ENCODE results near the gene GNAL. TPM values are rescaled to one million over a fixed set of nuclear protein-coding genes. Genes with fewer than 3 reads are reported as not detected.

Gene GNAL
- total and polyA plus RNA-seq, 10 donors, result 0.74 to 5.7 (median 3.0) TPM

- peaks cover 0 to 13% (median 6%) of the 10 kb centered on the region in 6 donors for H3K4me1 ChIP-seq
- H3K36me3 ChIP-seq, result no peaks in the 10 kb centered on the region
- WGBS, 5 donors, result 72 to 82% (median 74%) methylated on average over 4 of the region's 4 CpGs
- no peak for TF ChIP-seq POLR2AphosphoS5 (IDR thresholded peaks at IDR 0.05)
- TF ChIP-seq CTCF (IDR thresholded peaks at IDR 0.05 in 8 of 11, conservative IDR thresholded peaks at IDR 0.05 in 3 of 11), result no peak
- no peak for TF ChIP-seq POLR2A (IDR thresholded peaks at IDR 0.05)
- H3K27me3 ChIP-seq (replicated peaks in 1 of 7), result no peaks in the 10 kb centered on the region
- intact Hi-C loops (cut with DNase I; ENCODE audit: low total_unique reads), result no loop called here
- no peak overlapping the region for H3K27ac ChIP-seq
- no peak overlapping the region for H3K4me3 ChIP-seq
- no peaks in the 10 kb centered on the region for H3K9me3 ChIP-seq
- no peak for DNase-seq
Measured at GRCh38 chr18:11845654-11846053, 156.6 kb downstream of the GNAL start.

- DNase-seq, result no peak
- intact Hi-C loops (cut with DNase I; ENCODE audit: low total_unique reads), result no loop called here
- Histone ChIP-seq H3K4me1 (peaks cover 7 to 26% (median 17%) of the 10 kb centered on the region in 6 donors), H3K27me3 (replicated peaks in 1 of 7) (no peaks in the 10 kb centered on the region), H3K4me3 (no peak overlapping the region), H3K36me3 (no peaks in the 10 kb centered on the region), H3K27ac (no peak overlapping the region), H3K9me3 (no peaks in the 10 kb centered on the region)
- WGBS, 5 donors, result 76 to 92% (median 87%) methylated on average over 4 of the region's 4 CpGs
- TF ChIP-seq POLR2A (IDR thresholded peaks at IDR 0.05) (no peak), CTCF (IDR thresholded peaks at IDR 0.05 in 8 of 11, conservative IDR thresholded peaks at IDR 0.05 in 3 of 11) (no peak), POLR2AphosphoS5 (IDR thresholded peaks at IDR 0.05) (no peak)
Measured at GRCh38 chr18:11847811-11848210, 158.7 kb downstream of the GNAL start.

- peaks cover 18 to 41% (median 31%) of the 10 kb centered on the region in 6 donors for H3K4me1 ChIP-seq
- no peak for TF ChIP-seq POLR2AphosphoS5 (IDR thresholded peaks at IDR 0.05)
- TF ChIP-seq CTCF (IDR thresholded peaks at IDR 0.05 in 8 of 11, conservative IDR thresholded peaks at IDR 0.05 in 3 of 11), result no peak
- no peak for TF ChIP-seq POLR2A (IDR thresholded peaks at IDR 0.05)
Measured at GRCh38 chr18:11849279-11849678, 160.2 kb downstream of the GNAL start.

GRCh38 chr18:11849841-11850634 lies 161.0 kb downstream of the GNAL start:
- Histone ChIP-seq H3K9me3 (no peaks in the 10 kb centered on the region), H3K27me3 (replicated peaks in 1 of 7) (no peaks in the 10 kb centered on the region), H3K4me1 (peaks cover 21 to 48% (median 37%) of the 10 kb centered on the region in 6 donors), H3K27ac (peak overlapping the region; percentile 87 to 98 (median 94)), H3K4me3 (peak overlapping the region; percentile 81 to 97 (median 91)), H3K36me3 (peaks cover 0 to 16% (median 3%) of the 10 kb centered on the region in 6 donors)
- 12 to 23% (median 20%) methylated on average over 10 to 17 of the region's 17 CpGs for WGBS, 5 donors
- intact Hi-C loops (cut with DNase I; ENCODE audit: low total_unique reads), result no loop called here
- peak; percentile 82 for DNase-seq
- TF ChIP-seq POLR2A (IDR thresholded peaks at IDR 0.05), result no peak
- peak in 1 of 11 experiments; percentile 3 for TF ChIP-seq CTCF (IDR thresholded peaks at IDR 0.05 in 8 of 11, conservative IDR thresholded peaks at IDR 0.05 in 3 of 11)
- TF ChIP-seq POLR2AphosphoS5 (IDR thresholded peaks at IDR 0.05), result peak in 2 of 3 donors; percentile 51 to 72

More at GRCh38 chr18:11849279-11849678, 160.2 kb downstream of the GNAL start:
- no peak for DNase-seq
- Histone ChIP-seq H3K36me3 (peaks cover 0 to 9% (median 0%) of the 10 kb centered on the region in 6 donors), H3K9me3 (no peaks in the 10 kb centered on the region), H3K27me3 (replicated peaks in 1 of 7) (no peaks in the 10 kb centered on the region), H3K4me3 (no peak overlapping the region), H3K27ac (peak overlapping the region in 3 of 8 donors; percentile 92 to 98 (median 98))
- WGBS, 5 donors, result 86 to 94% (median 91%) methylated on average over 7 of the region's 7 CpGs
- intact Hi-C loops (cut with DNase I; ENCODE audit: low total_unique reads), result no loop called here

Data from spleen (tissue), 11 donors.